Loucy (cell line): ENCODE results near the gene LARP4.
A peak's percentile ranks its signal among the peaks of the same experiment; 100 is the strongest.

Experiments used
- H2AFZ ChIP-seq: fragments of 200-600 bp; sonication (generic); 2 replicates; pipeline ENCODE4 v1.6.0; 2016; ENCODE audit warnings: antibody characterized with exemption, mild to moderate bottlenecking, low read length, moderate library complexity
- H3F3A ChIP-seq: fragments of 200-600 bp; 2 replicates; pipeline ENCODE4 v1.6.0; 2016; ENCODE audit warnings: antibody characterized with exemption, low read depth, mild to moderate bottlenecking
- H3K27me3 ChIP-seq: fragments of 200-600 bp; sonication (generic); 2 replicates; pipeline ENCODE4 v1.6.1; 2014; ENCODE audit warnings: low read length, mild to moderate bottlenecking; ENCODE audit not compliant: insufficient read depth, poor library complexity, severe bottlenecking
- H3K36me3 ChIP-seq: fragments of 200-600 bp; sonication (generic); 2 replicates; pipeline ENCODE4 v1.6.1; 2016; ENCODE audit warnings: low read length; ENCODE audit not compliant: insufficient read depth
- H3K4me1 ChIP-seq: fragments of 200-600 bp; sonication (generic); 2 replicates; pipeline ENCODE4 v1.5.1; 2014; ENCODE audit warnings: low read length, mild to moderate bottlenecking; ENCODE audit not compliant: insufficient read depth, poor library complexity, severe bottlenecking
- H3K4me2 ChIP-seq: fragments of 200-600 bp; sonication (generic); 2 replicates; pipeline ENCODE4 v1.6.0; 2014; ENCODE audit warnings: antibody characterized with exemption, low read length, low read depth, mild to moderate bottlenecking; ENCODE audit not compliant: poor library complexity, severe bottlenecking
- H3K4me3 ChIP-seq: fragments of 200-600 bp; sonication (generic); 2 replicates; pipeline ENCODE4 v1.5.1; 2014; ENCODE audit warnings: low read length, mild to moderate bottlenecking, mixed read lengths; ENCODE audit not compliant: poor library complexity, severe bottlenecking
- H3K79me2 ChIP-seq: fragments of 200-600 bp; sonication (generic); 2 replicates; pipeline ENCODE4 v1.6.1; 2014; ENCODE audit warnings: low read length; ENCODE audit not compliant: insufficient read depth
- H3K9ac ChIP-seq: fragments of 200-600 bp; sonication (generic); 2 replicates; pipeline ENCODE4 v1.6.0; 2014; ENCODE audit warnings: mild to moderate bottlenecking, low read depth, low read length, moderate library complexity; ENCODE audit not compliant: poor library complexity, severe bottlenecking
- H3K9me2 ChIP-seq: fragments of 200-600 bp; sonication (generic); replicated peaks from 2 replicates; pipeline ENCODE4 v1.6.1; 2016; ENCODE audit warnings: low read depth, low read length, mixed read lengths
- H3K9me3 ChIP-seq: fragments of 200-600 bp; sonication (generic); 2 replicates; pipeline ENCODE4 v1.6.1; 2014; ENCODE audit warnings: mild to moderate bottlenecking, antibody characterized with exemption, low read length, low read depth; ENCODE audit not compliant: insufficient read depth
- H4K20me1 ChIP-seq: fragments of 200-600 bp; sonication (generic); 2 replicates; pipeline ENCODE4 v1.6.0; 2014; ENCODE audit warnings: antibody characterized with exemption, low read length, mild to moderate bottlenecking; ENCODE audit not compliant: insufficient read depth, poor library complexity, severe bottlenecking
- CTCF ChIP-seq: fragments of 200-600 bp; sonication (generic); conservative IDR thresholded peaks from 2 replicates; pipeline ENCODE4 v1.5.1; 2014; ENCODE audit warnings: mild to moderate bottlenecking, antibody characterized with exemption, low read length
- EZH2phosphoT487 ChIP-seq: fragments of 200-600 bp; IDR thresholded peaks from 2 replicates; pipeline ENCODE4 v1.6.1; 2018; ENCODE audit warnings: antibody characterized with exemption, mild to moderate bottlenecking, moderate library complexity, borderline replicate concordance

LARP4 gene

GRCh38 chr12:50398931-50399330 lies 1.8 kb upstream of the LARP4 start:
- Histone ChIP-seq H2AFZ (no peak overlapping the region), H4K20me1 (peaks cover 27% of the 10 kb centered on the region), H3K4me2 (no peak overlapping the region), H3K36me3 (no peaks in the 10 kb centered on the region), H3K79me2 (peaks cover 32% of the 10 kb centered on the region), H3K27me3 (peaks cover 9% of the 10 kb centered on the region), H3K9me2 (no peaks in the 10 kb centered on the region), H3K9ac (no peak overlapping the region), H3F3A (no peaks in the 10 kb centered on the region; the same call in 1 of the 2 replicates), H3K4me3 (no peak overlapping the region), H3K4me1 (peaks cover 22% of the 10 kb centered on the region), H3K9me3 (no peaks in the 10 kb centered on the region)
- TF ChIP-seq EZH2phosphoT487 (no peak), CTCF (no peak)

GRCh38 chr12:50400104-50400637 lies 514 bp upstream of the LARP4 start:
- Histone ChIP-seq H3K4me1 (peaks cover 25% of the 10 kb centered on the region), H3K9me2 (no peaks in the 10 kb centered on the region), H2AFZ (peak overlapping the region; percentile 83), H3K9ac (peak overlapping the region; percentile 89), H3K27me3 (peaks cover 9% of the 10 kb centered on the region), H3K9me3 (no peaks in the 10 kb centered on the region), H3K4me2 (peak overlapping the region; percentile 65), H3K36me3 (no peaks in the 10 kb centered on the region), H3K79me2 (peaks cover 44% of the 10 kb centered on the region), H4K20me1 (peaks cover 34% of the 10 kb centered on the region), H3K4me3 (peak overlapping the region; percentile 96), H3F3A (no peaks in the 10 kb centered on the region; the same call in 1 of the 2 replicates)
- TF ChIP-seq EZH2phosphoT487 (no peak), CTCF (no peak)

GRCh38 chr12:50401500-50402081 lies 906 bp downstream of the LARP4 start:
- Histone ChIP-seq H2AFZ (peak overlapping the region; percentile 83), H4K20me1 (peaks cover 48% of the 10 kb centered on the region), H3K4me2 (peak overlapping the region; percentile 80), H3K27me3 (peaks cover 9% of the 10 kb centered on the region), H3K9me2 (no peaks in the 10 kb centered on the region), H3K36me3 (no peaks in the 10 kb centered on the region), H3K9me3 (no peaks in the 10 kb centered on the region), H3K4me3 (peak overlapping the region; percentile 96), H3K4me1 (peaks cover 30% of the 10 kb centered on the region), H3F3A (no peaks in the 10 kb centered on the region; the same call in 1 of the 2 replicates), H3K79me2 (peaks cover 58% of the 10 kb centered on the region), H3K9ac (peak overlapping the region; percentile 89)
- TF ChIP-seq CTCF (no peak), EZH2phosphoT487 (no peak)
